IPS-18c (cell line): ENCODE measurements around the gene TMEM132A.
"Not testable (repeated sequence)": the region's sequence is repeated elsewhere in the genome, so short reads cannot be mapped to it uniquely, and the experiment has no call there.

ENCODE experiments used
- H3K4me3 ChIP-seq: 2 replicates; pipeline ENCODE4 v1.7.0; 2013; ENCODE audit warnings: low read depth, mild to moderate bottlenecking, low read length, moderate library complexity; ENCODE audit not compliant: insufficient read depth
- H3K9me3 ChIP-seq: one replicate; pipeline ENCODE4 v1.6.1; 2013; ENCODE audit warnings: mild to moderate bottlenecking, low read length, moderate library complexity; ENCODE audit not compliant: control insufficient read depth, insufficient read depth

Gene TMEM132A

GRCh38 chr11:60964801-60965200, 40.5 kb downstream of the TMEM132A start:
- no peaks in the 10 kb centered on the region for H3K9me3 ChIP-seq
- H3K4me3 ChIP-seq, result no peak overlapping the region

GRCh38 chr11:60966890-60967289, 42.6 kb downstream of the TMEM132A start:
- H3K9me3 ChIP-seq, result no peaks in the 10 kb centered on the region
- no peak overlapping the region for H3K4me3 ChIP-seq

- H3K4me3 ChIP-seq, result no peak overlapping the region
- no peaks in the 10 kb centered on the region for H3K9me3 ChIP-seq
These were observed 44.0 kb downstream of the TMEM132A start for GRCh38 chr11:60968223-60968622.

GRCh38 chr11:60970369-60970774, 46.1 kb downstream of the TMEM132A start:
- Histone ChIP-seq H3K9me3 (no peaks in the 10 kb centered on the region), H3K4me3 (no peak overlapping the region)

- Histone ChIP-seq H3K4me3 (no peak overlapping the region), H3K9me3 (no peaks in the 10 kb centered on the region)
These were observed 46.6 kb downstream of the TMEM132A start for GRCh38 chr11:60970890-60971289.

GRCh38 chr11:60971520-60971919, 47.3 kb downstream of the TMEM132A start, which contains the start of gene CD6:
TSS of gene CD6 (plus strand) at chr11:60971680. CDS start at chr11:60971866, 186 bp downstream.
- Histone ChIP-seq H3K9me3 (no peaks in the 10 kb centered on the region), H3K4me3 (no peak within 1 kb of the TSS)

GRCh38 chr11:60972182-60973030, 48.1 kb downstream of the TMEM132A start:
- no peak overlapping the region for H3K4me3 ChIP-seq
- no peaks in the 10 kb centered on the region for H3K9me3 ChIP-seq

- H3K9me3 ChIP-seq, result no peaks in the 10 kb centered on the region
- no peak overlapping the region for H3K4me3 ChIP-seq
These were observed 49.4 kb downstream of the TMEM132A start for GRCh38 chr11:60973699-60974098.

GRCh38 chr11:60974316-60974715, 50.1 kb downstream of the TMEM132A start:
- not testable (repeated sequence) for H3K4me3 ChIP-seq, H3K9me3 ChIP-seq

- no peak overlapping the region for H3K4me3 ChIP-seq
- H3K9me3 ChIP-seq, result no peaks in the 10 kb centered on the region
These were observed 50.5 kb downstream of the TMEM132A start for GRCh38 chr11:60974726-60975125.

GRCh38 chr11:60977224-60977623, 53.0 kb downstream of the TMEM132A start:
- H3K9me3 ChIP-seq, result no peaks in the 10 kb centered on the region

GRCh38 chr11:60977836-60978235, 53.6 kb downstream of the TMEM132A start:
- H3K9me3 ChIP-seq, result no peaks in the 10 kb centered on the region
- no peak overlapping the region for H3K4me3 ChIP-seq

More at GRCh38 chr11:60977224-60977623, 53.0 kb downstream of the TMEM132A start:
- H3K4me3 ChIP-seq, result no peak overlapping the region

GRCh38 chr11:60978546-60979380, 54.5 kb downstream of the TMEM132A start:
- no peaks in the 10 kb centered on the region for H3K9me3 ChIP-seq
- H3K4me3 ChIP-seq, result no peak overlapping the region

GRCh38 chr11:60981515-60981914, 57.3 kb downstream of the TMEM132A start:
- H3K4me3 ChIP-seq, result no peak overlapping the region
- H3K9me3 ChIP-seq, result no peaks in the 10 kb centered on the region

- Histone ChIP-seq H3K9me3 (no peaks in the 10 kb centered on the region), H3K4me3 (no peak overlapping the region)
These were observed 57.9 kb downstream of the TMEM132A start for GRCh38 chr11:60982184-60982583.

- Histone ChIP-seq H3K9me3 (no peaks in the 10 kb centered on the region), H3K4me3 (no peak overlapping the region)
These were observed 59.9 kb downstream of the TMEM132A start for GRCh38 chr11:60984149-60984548.

GRCh38 chr11:60984636-60985035, 60.4 kb downstream of the TMEM132A start:
- Histone ChIP-seq H3K4me3 (no peak overlapping the region), H3K9me3 (no peaks in the 10 kb centered on the region)

GRCh38 chr11:60985501-60985900, 61.2 kb downstream of the TMEM132A start:
- H3K4me3 ChIP-seq, result no peak overlapping the region
- H3K9me3 ChIP-seq, result no peaks in the 10 kb centered on the region
